Motor neuron (in vitro differentiated cells): Measurements from ENCODE around the gene ELF1. TPM values are rescaled to one million over a fixed set of nuclear protein-coding genes. Genes with fewer than 3 reads are reported as not detected.
"Not testable (repeated sequence)": the region's sequence is repeated elsewhere in the genome, so short reads cannot be mapped to it uniquely, and the experiment has no call there.

Experiments
- ATAC-seq, 8 experiments: fragments of 200-7000 bp; cut with Tn5 transposase; replicated peaks in 6 of 8; 2 replicates each; pipeline ENCODE4 v1.8.0; 2021; ENCODE audit warnings: mild to moderate bottlenecking in 8 of 8, moderate library complexity in 8 of 8
- H3K27ac ChIP-seq, 2 donors: fragments of 250-450 bp; sonication (Bioruptor Pico); 2 replicates each; pipeline ENCODE4 v1.9.0; 2021; ENCODE audit warnings: antibody characterized with exemption in 2 of 2, mild to moderate bottlenecking in 2 of 2, moderate library complexity in 1 of 2
- H3K4me1 ChIP-seq, 2 donors: fragments of 250-450 bp; sonication (Bioruptor Pico); replicated peaks in 1 of 2; 2 replicates each; pipeline ENCODE4 v1.6.1; 2021; ENCODE audit warnings: antibody characterized with exemption in 2 of 2, mild to moderate bottlenecking in 2 of 2, moderate library complexity in 1 of 2
- H3K4me3 ChIP-seq, 5 donors: fragments of 250-450 bp; sonication (Bioruptor Pico); 2 replicates each; pipeline ENCODE4 v1.9.0; 2021; ENCODE audit warnings: antibody characterized with exemption in 5 of 5, mild to moderate bottlenecking in 5 of 5, moderate library complexity in 4 of 5
- WGBS, 10 experiments: fragments of 450-650 bp; shearing (Covaris generic); methylation state at CpG; one replicate each; pipeline ENCODE4 v1.0.0; 2022; 5-methylcytosine and 5-hydroxymethylcytosine counted together
- in situ Hi-C, 9 experiments: fragments of 400-800 bp; cut with MboI; loops; one replicate each; pipeline ENCODE4 v1.15.0; 2021; ENCODE audit warnings: low sequenced_read_pairs in 9 of 9, low pct_unique_long_range_greater_than_20kb in 2 of 9; ENCODE audit not compliant: unreplicated experiment in 9 of 9
- total RNA-seq, 8 experiments: library from RNA; unstranded; fragments of 300-600 nt; gene quantifications; 2 replicates each; pipeline versions ENCODE4 v1.2.3 to v1.2.4, GENCODE V29; 2022

The ELF1 gene
- total RNA-seq, 8 experiments from 2014 or later: 5.9 to 48.0 (median 16.5) TPM

DNA sequence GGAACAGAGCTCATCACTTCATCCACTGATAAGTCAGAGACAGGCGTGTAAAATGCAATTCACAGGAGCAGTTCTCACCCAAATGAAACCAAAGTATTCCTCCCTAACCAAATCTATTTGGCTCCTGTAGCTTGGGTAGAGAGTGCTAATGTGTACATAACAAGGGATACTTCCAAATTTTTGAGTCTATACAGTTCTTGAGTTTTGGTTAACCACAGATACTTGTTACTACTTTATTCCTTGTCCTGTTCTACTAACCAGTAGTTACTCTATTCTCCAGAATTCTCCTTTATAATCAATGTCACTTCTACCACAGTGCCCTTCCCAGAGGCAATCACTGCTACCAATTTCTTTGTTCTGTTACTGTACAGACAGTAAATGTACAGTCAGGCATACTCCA, 57.3 kb downstream of the ELF1 start:
- 40 to 100% (median 100%) methylated on average over 1 of the region's 1 CpG; no CpG with 5 or more reads in 3 of the 10 experiments for WGBS, 10 experiments
- H3K4me3 ChIP-seq: no peak overlapping the region
- no peaks in the 10 kb centered on the region for H3K4me1 ChIP-seq
- no peak overlapping the region for H3K27ac ChIP-seq
- no peak for ATAC-seq
- in situ Hi-C loops: no loop called here

DNA sequence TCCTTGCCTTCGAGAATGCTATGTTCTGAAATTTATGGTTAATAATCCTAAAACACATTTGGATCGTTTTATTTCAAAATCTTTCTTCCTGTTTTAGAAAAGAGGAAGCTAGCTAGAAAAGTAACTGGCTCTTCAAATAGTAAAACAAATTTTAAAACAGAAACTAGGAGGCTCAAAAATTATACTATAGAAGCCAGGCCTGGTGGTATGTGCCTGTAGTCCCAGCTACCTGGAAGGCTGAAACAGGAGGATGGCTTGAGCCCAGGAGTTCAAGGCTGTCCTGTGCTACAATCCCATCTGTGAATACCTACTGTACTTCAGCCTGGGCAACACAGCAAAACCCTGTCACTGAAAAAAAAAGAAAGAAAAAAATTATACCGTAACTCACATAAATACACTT, 57.9 kb downstream of the ELF1 start:
- Histone ChIP-seq H3K4me1 (no peaks in the 10 kb centered on the region), H3K4me3 (no peak overlapping the region), H3K27ac (no peak overlapping the region)
- no peak for ATAC-seq
- in situ Hi-C loops: no loop called here
- WGBS, 10 experiments: 37 to 100% (median 85%) methylated on average over 1 to 3 of the region's 3 CpGs

DNA sequence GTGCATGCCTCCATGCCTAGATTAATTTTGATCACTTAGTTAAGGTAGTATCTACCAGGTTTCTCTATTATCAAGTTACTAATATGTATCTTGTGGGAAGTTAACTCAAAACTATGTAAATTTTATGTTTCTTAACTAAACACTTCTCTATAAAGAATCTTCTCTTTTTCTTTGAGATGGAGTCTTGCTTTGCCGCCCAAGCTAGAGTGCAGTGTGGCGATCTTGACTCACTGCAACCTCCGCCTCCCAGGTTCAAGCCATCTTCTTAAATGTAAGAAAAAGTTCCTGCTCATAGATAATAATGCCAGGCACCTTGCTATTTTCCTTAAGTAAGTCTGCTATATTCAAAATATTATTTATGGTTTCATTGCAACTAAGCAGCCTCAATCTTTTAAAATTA, 58.4 kb downstream of the ELF1 start:
- Histone ChIP-seq H3K27ac (no peak overlapping the region), H3K4me3 (no peak overlapping the region), H3K4me1 (no peaks in the 10 kb centered on the region)
- WGBS, 10 experiments: 95 to 100% (median 99%) methylated on average over 1 to 3 of the region's 3 CpGs; no CpG with 5 or more reads in 2 of the 10 experiments
- in situ Hi-C loops: no loop called here
- no peak for ATAC-seq

DNA sequence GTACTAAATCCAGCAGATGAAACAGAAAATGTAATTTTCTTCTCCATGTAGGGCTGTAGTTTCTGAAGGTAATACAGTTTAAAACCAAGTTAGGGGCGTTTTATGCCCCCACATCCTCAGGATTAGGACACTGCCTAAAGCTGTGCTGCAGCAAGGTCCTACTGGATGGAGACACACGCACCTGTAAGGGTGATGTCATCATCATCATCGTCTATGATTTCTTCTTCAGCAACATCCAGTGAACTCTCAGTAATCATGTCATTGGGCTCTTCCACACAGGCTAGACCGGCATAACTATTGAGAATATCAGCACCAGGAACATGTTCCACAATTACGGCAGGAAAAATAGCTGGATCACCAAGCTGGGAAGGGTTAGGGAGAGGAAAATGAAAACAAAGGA, 60.5 kb downstream of the ELF1 start:
- in situ Hi-C loops: no loop called here
- H3K4me3 ChIP-seq: no peak overlapping the region
- WGBS, 10 experiments: 84 to 100% (median 97%) methylated on average over 1 to 4 of the region's 5 CpGs; no CpG with 5 or more reads in 1 of the 10 experiments
- no peak overlapping the region for H3K27ac ChIP-seq
- H3K4me1 ChIP-seq: no peaks in the 10 kb centered on the region
- no peak for ATAC-seq

DNA sequence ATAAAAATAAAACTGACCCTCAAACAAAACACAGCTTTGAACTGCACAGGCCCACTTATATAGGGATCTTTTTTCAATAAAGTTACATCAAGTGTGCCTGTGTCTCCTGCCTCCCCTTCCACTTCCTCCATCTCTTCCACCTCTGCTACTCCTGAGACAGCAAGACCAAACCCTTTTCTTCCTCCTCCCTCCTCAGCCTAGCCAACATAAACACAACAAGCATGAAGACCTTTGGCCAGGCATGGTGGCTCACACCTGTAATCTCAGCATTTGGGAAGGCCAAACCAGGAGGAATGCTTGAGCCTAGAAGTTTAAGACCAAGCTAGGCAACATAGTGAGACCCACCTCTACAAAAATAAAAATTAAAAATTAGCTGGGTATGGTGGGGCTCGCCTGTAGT, 72.6 kb downstream of the ELF1 start:
- no peak overlapping the region for H3K27ac ChIP-seq
- no peak overlapping the region for H3K4me3 ChIP-seq
- 100% methylated on average over 1 of the region's 1 CpG; no CpG with 5 or more reads in 5 of the 10 experiments for WGBS, 10 experiments
- H3K4me1 ChIP-seq: no peaks in the 10 kb centered on the region
- in situ Hi-C loops: no loop called here
- no peak for ATAC-seq

DNA sequence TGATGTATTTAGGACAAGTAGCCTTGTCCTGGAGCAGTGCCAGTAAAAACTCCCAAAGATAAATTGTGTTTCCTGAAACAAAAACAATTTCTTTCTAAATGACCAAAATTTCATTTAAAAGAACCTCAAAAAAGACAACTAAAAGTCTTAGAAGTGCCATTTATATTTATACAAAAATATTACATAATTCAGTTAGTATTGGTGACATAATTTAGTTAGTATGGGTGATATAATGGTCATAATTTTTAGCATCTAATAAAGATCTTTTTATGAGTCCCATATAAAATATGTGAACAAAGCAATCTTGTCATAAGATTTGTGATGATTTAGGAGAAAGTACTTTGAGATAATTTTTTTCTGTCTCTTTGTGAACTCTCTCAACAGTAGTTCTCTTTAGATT, 76.0 kb downstream of the ELF1 start:
- Histone ChIP-seq H3K27ac (no peak overlapping the region), H3K4me1 (no peaks in the 10 kb centered on the region), H3K4me3 (no peak overlapping the region)
- no peak for ATAC-seq
- in situ Hi-C loops: no loop called here

DNA sequence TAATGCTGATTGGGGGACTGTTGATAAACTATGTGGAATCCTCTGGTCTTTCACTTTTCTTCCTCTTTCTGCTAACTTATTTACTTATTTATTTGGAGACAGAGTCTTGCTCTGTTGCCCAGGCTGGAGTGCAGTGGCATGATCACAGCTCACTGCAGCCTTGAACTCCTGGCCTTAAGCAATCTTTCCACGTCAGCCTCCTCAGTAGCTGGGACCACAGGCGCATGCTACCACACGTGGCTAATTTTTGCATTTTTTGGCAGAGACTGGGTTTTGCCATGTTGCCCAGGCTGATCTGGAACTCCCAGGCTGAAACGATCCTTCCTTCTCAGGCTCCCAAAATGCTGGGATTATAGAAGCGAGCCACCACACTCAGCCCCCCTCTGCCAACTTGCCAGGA, 77.5 kb downstream of the ELF1 start:
- H3K27ac ChIP-seq: no peak overlapping the region
- in situ Hi-C loops: no loop called here
- WGBS, 10 experiments: 56 to 96% (median 90%) methylated on average over 1 to 5 of the region's 5 CpGs
- no peaks in the 10 kb centered on the region for H3K4me1 ChIP-seq
- H3K4me3 ChIP-seq: no peak overlapping the region
- no peak for ATAC-seq

DNA sequence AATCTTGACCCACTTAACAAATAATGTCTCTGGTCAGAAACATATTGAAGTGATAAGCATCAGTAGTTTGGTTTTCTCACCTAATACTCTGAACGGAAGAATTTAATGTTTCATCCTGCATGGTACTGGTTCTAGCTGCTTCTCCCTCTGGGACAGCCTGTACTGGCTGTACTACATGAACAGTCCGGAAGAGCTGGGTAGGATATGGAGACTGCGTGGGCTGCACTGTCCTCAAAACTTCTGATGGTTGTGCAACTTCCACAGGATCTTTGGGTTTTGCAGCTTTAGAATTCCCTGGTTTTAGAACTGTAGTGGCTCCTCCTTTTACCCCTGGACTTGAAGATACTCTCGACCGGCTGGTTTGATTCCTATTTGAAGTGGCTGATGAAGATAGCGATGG, 78.3 kb downstream of the ELF1 start:
- in situ Hi-C loops: no loop called here
- no peak overlapping the region for H3K4me3 ChIP-seq
- no peak overlapping the region for H3K27ac ChIP-seq
- H3K4me1 ChIP-seq: no peaks in the 10 kb centered on the region
- no peak for ATAC-seq
- 78 to 100% (median 99%) methylated on average over 1 to 6 of the region's 6 CpGs for WGBS, 10 experiments

DNA sequence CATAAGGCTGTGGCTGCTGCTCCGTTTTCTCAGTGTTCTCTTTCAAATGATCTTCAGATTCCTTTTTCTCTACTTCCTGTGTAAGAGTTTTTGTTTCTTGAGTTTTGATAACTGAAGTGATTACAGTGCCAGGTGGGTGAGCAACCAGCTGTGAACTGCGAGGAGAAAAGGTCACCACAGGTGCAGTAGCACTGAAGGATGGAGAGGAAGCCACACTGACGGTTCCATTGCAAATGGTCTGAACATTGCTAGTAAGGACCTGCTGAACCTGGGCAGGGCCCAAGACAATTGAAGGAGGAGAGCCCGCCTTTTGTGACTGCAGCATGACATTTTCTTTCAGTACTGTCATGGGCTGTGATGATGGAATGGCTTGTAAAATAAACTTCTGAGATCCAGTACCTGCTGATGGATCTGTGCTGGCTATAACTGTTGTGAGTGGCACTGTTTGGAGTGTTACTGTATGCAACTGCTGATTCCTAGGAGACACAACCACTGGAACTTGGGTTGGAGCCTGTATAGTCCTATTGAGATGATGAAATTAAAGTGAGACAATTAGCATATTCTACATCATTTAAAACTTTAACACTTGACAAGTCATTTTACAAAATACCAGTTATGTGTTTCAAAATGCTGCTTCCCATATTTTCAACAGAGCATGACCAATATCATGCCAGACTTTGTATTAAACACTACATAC, 85.5 kb downstream of the ELF1 start:
- ATAC-seq: peak in 2 of 8 experiments; percentile 50 to 53
- in situ Hi-C loops: no loop called here

DNA sequence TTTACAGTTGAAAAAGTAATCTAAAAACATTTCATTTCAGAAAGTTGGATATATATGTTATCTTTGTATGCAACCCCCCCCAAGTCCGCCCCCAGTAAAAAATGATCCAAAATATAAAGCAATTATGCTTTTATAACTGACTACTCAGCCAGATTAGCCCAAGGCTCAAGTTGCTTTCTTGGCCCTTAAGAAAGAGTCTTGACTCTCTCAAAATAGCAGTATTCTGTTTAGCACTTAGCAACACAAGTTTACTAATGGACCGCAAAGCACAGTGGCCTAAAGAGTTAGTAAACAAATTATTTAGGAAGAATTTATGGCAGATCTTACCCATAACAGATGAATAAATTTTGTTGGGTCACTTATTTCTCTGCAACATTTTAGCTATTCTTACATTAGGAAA, 86.9 kb downstream of the ELF1 start:
- Histone ChIP-seq H3K27ac (no peak overlapping the region), H3K4me1 (no peaks in the 10 kb centered on the region), H3K4me3 (no peak overlapping the region)
- WGBS, 10 experiments: 80 to 100% (median 100%) methylated on average over 1 to 2 of the region's 2 CpGs; no CpG with 5 or more reads in 1 of the 10 experiments
- no peak for ATAC-seq
- in situ Hi-C loops: no loop called here

More for the DNA sequence above, 85.5 kb downstream of the ELF1 start:
- WGBS, 10 experiments: 75 to 100% (median 90%) methylated on average over 1 to 4 of the region's 4 CpGs; no CpG with 5 or more reads in 2 of the 10 experiments
- Histone ChIP-seq H3K4me3 (no peak overlapping the region), H3K27ac (no peak overlapping the region), H3K4me1 (no peaks in the 10 kb centered on the region)

DNA sequence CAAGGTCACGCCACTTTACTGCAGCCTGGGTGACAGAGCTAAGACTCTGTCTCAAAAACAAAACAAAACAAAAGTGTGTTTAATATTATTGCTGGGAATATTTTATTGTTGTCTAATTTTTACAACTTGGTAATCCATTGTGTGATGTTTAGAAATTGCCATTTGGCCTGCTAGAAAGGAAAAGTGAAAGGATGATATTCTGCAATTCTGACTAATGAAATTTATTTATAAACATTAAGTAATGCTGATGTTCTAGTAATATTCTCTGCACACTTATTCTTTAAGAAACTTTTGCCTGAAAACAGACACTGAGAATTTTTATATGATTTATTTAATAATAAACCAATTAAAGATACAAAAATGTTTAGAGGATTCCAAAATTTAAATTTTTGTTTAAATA, 87.4 kb downstream of the ELF1 start:
- in situ Hi-C loops: no loop called here
- Histone ChIP-seq H3K27ac (no peak overlapping the region), H3K4me1 (no peaks in the 10 kb centered on the region), H3K4me3 (no peak overlapping the region)
- WGBS, 10 experiments: 0 to 100% (median 90%) methylated on average over 1 of the region's 1 CpG; no CpG with 5 or more reads in 6 of the 10 experiments
- no peak for ATAC-seq

DNA sequence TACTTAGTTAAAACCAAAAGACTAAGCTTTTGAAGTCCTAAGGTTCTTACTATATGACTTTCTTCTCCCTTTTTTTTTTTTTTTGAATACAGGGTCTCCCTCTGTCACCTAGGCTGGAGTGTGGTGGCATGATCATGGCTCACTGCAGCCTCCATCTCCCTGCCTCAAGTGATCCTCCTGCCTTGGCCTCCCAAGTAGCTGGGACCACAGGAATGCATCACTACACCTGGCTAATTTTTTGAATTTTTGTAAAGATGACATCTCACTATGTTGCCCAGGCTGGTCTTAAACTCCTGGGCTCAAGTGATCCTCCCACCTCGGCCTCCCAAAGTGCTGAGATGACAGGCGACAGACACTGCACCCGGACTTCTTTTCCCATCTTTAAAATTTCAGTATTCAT, 89.2 kb downstream of the ELF1 start:
- H3K27ac ChIP-seq, ATAC-seq, H3K4me1 ChIP-seq, H3K4me3 ChIP-seq, in situ Hi-C loops: not testable (repeated sequence)
- WGBS, 10 experiments: 80 to 100% (median 98%) methylated on average over 1 to 3 of the region's 3 CpGs; no CpG with 5 or more reads in 4 of the 10 experiments

DNA sequence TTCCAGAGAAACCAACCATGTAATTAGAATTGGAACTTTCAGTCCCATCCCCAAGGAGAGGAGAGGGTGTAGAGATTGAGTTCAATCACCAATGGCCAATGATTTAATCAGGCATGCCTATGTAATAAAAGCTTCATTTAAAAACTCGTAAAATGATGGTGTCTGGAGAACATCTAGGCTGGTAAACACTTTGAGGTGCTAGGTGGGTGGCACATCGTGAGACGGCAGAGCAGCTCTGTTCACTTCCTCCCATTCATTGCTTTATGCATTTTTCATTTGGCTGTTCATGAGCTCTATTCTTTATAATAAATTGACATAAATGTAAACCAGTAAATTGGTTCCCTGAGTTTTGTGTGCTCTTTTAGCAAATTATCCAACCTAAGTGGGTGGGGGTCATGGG, 90.1 kb downstream of the ELF1 start:
- 51 to 100% (median 86%) methylated on average over 1 to 3 of the region's 3 CpGs; no CpG with 5 or more reads in 2 of the 10 experiments for WGBS, 10 experiments
- in situ Hi-C loops: no loop called here
- no peak overlapping the region for H3K4me3 ChIP-seq
- no peak for ATAC-seq
- H3K27ac ChIP-seq: no peak overlapping the region
- no peaks in the 10 kb centered on the region for H3K4me1 ChIP-seq

DNA sequence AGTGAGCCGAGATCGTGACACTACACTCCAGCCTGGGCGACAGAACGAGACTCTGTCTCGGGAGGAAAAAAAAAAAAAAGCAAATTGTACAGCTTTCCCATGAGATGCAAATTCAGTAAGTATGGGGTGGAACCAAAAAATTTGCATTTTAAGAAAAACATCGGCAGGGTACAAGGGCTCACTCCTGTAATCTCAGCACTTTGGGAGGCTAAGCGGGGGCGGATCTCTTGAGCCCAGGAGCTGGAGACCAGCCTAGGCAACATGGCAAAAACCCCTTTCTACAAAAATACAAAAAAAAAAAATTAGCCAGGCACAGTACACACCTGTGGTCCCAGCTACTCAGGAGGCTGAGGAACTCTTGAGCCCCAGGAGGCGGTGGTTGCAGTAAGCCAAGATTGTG, 91.2 kb downstream of the ELF1 start:
- WGBS, 10 experiments: 71 to 100% (median 88%) methylated on average over 1 to 9 of the region's 9 CpGs; no CpG with 5 or more reads in 2 of the 10 experiments
- in situ Hi-C loops: no loop called here
- ATAC-seq: peak in 1 of 8 experiments; percentile 39
- Histone ChIP-seq H3K4me1 (no peaks in the 10 kb centered on the region), H3K4me3 (no peak overlapping the region), H3K27ac (no peak overlapping the region)
